ENCODE results near the gene RHBDF1.
"Not testable (repeated sequence)": the region's sequence is repeated elsewhere in the genome, so short reads cannot be mapped to it uniquely, and the experiment has no call there.

Gene RHBDF1

DNA sequence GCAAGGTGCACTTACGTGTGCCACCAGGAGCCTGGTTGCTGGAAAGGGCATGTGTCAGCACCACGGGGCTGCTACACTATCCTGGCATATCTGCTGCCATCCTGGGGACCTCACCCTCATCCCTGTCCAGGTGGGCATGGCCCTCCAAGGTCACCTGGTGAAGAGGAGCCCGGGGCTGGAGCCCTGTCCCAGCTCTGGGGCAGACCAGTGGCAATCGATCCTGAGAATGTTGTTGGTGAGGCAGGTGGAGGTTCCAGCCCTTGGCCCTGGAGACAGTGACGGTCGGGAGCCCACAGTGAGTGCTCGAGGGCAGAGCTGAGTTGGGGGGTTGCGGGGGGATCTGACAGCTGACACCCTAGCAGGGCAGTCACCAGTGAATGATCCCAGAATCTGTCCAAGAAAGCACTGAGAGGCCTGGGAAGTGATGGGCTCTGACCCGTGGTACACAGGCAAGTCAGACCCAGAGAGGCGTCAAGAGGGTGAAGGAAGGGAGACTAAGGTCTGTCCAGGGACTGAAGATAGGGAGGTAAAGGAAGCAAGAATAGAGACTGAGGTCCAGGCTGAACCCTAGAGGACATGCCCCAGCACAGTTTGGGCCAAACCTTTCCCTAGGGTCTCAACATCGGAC lies 36.6 kb downstream of the RHBDF1 start:
- no peak for DNase-seq

DNA sequence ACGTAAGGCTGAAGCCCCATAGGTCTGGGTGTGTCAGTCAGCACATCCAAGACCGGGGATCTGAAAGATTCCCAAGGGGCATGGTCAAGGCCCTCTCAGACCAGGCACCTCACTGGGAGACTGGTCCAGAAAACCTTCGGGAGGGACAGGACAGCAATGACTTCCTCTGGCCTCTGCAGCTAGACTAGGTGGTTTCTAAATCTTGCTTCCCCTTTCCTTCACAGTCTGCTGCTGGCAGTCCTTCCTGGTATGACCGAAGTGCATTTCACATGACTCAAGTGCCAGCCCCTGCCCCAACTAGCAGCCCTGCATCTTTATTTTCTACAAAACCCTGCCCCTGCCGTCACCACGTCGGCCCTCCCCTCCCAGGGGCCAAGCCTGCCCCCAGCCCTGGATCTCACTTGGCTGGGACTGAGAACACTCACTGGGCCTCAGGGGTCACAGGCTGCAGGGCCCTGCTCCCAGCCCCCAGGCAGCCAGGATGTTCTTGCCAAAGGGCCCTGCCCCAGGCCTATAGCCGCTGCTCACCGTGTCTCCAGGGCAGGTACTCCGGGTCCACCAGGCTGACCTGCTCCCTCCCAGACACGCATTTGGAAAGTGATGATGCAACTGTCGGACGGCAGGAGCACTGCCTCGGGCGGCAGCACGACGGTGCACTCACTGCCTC lies 37.3 kb downstream of the RHBDF1 start:
- no peak for DNase-seq

DNA sequence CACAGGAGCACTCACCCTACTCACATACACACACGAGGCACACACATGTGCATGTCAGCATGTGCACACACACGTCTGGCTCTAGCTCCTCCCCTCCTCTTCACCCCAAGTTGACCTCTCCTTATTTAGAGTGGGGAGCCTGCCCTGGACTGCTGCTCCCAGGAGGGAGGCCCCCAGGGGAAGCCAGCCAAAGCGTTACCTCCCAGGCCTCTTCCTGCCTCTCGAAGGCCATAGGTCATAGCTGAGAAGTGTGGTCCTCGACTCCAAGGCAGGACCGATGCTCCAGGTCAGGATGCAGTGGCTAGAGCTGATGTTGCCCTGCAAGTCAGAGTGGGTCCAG lies 37.8 kb downstream of the RHBDF1 start:
- DNase-seq: no peak

DNA sequence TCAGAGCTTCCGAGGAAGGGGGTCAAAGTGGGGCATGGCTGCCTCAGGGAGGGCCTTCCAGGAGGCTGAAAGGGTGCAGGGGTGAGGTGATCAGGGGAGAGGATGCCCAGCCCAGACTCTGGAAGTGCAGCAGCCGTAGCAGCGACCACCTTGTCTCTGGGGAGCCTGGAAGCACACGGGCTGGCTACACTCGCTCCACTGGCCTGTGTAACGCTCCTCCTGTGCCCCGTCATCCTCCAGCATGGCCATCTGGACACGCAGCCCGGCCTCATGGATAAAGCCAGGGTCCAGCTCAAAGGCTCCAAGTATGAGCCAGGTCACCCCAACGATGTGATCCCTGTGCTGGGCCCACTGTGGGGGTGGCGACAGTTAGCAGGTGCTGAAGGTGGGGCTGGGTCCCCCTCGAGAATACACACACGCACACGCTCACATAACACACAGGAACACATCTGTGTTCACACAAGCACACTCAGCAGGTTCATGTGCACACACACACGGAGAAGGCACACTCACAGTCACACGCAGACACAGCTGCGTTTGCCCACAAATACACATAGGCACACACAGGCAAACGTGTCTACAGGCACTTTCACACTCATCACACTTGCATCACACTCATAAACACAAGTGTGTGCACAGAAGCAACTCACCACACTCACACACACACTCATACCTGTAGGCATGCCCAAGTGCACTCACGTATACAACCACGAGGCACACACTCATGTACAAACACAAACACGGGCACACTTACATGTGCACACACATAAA lies 38.4 kb downstream of the RHBDF1 start:
- DNase-seq: no peak

DNA sequence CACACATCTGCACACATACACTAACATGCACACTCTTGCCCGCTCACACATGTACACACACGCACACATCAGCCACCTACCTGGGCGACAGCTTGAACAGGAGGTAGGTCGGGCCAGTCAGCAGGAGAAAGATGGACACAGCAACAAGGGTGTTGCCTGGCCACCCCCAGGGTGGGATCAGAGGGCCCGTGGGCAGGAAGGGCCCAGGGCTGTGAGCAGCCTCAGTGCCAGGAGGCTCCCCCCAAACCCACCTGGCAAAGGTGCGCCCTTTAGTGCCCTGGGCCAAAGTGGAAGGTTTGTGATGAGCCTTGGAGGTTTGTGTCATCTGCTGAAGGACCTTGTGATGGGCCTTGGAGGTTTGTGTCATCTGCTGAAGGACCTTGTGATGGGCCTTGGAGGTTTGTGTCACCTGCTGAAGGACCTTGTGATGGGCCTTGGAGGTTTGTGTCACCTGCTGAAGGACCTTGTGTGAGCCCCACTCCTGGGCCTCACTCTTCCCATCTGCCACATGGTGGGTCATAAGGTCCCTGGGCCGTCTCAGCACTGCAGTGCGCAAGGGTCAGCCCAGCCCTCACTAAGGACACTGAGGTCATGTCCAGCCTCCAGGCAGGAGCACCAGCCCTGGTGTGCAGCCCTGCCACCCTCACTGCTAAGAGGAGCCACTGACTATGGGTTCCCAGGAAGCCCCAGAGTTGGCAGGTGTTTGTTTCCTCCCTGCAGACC lies 39.1 kb downstream of the RHBDF1 start:
- not testable (repeated sequence) for DNase-seq

DNA sequence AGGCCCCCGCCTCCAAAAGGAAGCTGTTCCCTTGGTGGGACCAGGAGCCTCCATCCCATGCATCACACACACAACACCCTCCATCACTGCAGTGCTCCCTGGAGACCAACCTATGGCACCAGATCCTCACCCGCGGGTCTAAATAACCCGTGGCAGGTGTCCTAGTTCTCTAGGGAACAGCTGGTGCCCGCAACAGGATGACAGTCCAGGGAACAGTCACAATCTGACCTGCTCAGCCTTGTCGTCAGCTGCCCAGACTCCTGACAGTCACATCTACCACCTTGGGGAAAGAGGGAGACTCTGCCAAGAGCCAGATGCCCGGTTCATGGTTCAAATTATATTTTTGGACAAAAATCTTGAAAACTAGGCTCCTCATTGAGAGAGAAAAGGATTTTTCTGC lies 41.8 kb downstream of the RHBDF1 start:
- not testable (repeated sequence) for DNase-seq

DNA sequence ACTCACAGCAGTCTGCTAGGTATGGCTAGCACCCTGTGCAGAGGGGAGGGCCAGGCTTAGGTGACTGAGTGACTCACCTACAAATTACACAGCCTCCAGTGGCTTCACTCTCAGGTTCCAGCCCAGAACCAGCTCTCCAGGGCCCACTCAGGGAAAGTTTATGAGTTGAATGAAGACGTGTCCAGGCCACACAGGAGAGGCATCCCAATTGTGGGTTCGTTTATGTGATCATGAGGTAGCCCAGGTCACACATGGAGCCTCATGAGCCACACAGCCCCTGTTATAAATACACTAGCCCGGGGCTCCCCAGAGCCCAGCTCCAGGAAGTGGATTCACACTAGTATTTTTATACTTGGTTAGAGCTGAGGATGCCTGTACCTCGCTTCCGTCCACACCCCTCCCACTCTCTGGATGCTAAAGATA lies 46.5 kb downstream of the RHBDF1 start:
- DNase-seq: not testable (repeated sequence)

DNA sequence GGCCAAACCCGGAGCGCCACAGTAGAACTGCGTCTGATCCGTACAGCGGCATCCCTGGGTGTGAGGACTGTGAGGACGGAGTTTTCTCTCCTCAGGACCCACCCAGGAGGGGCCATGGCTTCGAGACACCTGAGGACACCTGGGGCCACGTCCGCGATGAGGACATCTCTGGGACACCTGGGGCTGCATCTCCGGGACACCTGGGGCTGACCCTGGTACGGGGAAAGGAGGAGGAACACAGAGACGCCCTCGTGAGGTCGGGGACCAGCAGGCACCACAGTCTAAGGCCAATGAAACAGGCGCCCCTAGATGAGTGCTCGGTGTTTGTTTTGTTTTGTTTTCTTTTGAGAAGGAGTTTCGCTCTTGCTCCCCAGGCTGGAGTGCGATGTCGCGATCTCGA lies 48.3 kb downstream of the RHBDF1 start:
- not testable (repeated sequence) for DNase-seq

DNA sequence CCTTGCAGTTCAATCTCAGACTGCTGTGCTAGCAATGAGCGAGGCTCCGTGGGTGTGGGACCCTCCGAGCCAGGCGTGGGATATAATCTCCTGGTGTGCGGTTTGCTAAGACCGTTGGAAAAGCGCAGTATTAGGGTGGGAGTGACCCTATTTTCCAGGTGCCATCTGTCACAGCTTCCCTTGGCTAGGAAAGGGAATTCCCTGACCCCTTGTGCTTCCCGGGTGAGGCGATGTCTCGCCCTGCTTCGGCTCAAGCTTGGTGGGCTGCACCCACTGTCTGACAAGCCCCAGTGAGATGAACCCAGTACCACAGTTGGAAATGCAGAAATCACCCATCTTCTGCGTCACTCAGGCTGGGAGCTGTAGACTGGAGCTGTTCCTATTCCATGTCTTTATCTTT lies 51.5 kb downstream of the RHBDF1 start:
- DNase-seq: not testable (repeated sequence)

DNA sequence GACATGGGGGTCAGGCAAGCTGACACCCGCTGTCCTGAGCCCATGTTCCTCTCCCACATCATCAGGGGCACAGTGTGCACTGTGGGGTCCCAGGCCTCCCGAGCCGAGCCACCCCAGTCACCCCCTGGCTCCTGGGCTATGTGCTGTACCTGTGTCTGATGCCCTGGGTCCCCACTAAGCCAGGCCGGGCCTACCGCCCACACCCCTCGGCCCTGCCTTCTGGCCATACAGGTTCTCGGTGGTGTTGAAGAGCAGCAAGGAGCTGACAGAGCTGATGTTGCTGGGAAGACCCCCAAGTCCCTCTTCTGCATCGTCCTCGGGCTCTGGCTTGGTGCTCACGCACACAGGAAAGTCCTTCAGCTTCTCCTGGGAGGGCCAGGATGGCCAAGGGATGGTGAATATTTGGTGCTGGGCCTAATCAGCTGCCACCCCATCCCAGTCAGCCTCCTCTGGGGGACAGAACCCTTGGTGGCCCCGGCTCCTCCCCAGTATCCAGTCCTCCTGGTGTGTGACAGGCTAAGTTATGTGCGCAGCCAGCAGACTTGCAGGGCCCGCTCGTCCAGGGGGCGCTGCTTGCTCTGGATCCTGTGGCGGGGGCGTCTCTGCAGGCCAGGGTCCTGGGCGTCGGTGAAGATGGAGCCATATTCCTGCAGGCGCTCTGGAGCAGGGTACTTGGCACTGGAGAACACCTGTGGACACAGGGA lies 55.2 kb downstream of the RHBDF1 start:
- DNase-seq: not testable (repeated sequence)

DNA sequence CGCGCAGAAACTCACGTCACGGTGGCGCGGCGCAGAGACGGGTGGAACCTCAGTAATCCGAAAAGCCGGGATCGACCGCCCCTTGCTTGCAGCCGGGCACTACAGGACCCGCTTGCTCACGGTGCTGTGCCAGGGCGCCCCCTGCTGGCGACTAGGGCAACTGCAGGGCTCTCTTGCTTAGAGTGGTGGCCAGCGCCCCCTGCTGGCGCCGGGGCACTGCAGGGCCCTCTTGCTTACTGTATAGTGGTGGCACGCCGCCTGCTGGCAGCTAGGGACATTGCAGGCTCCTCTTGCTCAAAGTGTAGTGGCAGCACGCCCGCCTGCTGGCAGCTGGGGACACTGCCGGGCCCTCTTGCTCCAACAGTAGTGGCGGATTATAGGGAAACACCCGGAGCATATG lies 61.7 kb downstream of the RHBDF1 start:
- peak; percentile 54 for DNase-seq

DNA sequence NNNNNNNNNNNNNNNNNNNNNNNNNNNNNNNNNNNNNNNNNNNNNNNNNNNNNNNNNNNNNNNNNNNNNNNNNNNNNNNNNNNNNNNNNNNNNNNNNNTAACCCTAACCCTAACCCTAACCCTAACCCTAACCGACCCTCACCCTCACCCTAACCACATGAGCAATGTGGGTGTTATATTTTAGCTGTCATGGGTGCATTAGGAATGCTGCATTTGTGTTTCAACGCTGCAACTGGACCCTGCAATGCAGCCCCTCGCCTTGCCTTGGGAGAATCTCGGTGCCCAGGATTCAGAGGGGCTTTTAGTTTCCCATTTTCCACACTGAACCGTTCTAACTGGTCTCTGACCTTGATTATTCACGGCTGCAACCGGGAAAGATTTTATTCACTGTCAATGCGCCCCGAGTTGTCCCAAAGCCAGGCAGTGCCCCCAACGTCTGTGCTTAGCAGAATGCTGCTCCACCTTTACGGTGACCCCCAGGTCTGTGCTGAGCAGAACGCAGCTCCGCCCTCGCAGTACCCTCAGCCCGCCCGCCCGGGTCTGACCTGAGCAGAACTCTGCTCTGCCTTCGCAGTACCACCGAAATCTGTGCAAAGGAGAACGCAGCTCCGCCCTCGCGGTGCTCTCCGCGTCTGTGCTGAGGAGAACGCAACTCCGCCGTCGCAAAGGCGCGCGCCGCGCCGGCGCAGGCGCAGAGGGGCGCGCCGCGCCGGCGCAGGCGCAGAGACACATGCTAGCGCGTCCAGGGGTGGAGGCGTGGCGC lies 62.3 kb downstream of the RHBDF1 start:
- no peak for DNase-seq
